NCI-H187 treated with DMSO at 0.1 percent for 48 hours (cell line): Measurements from ENCODE around the gene ATP11A.

Experiments
- DNase-seq: peaks from one replicate; lab custom pipeline; 2025; lab: John Stamatoyannopoulos, UW

The ATP11A gene

GRCh38 chr13:112743451-112744167, 53.8 kb downstream of the ATP11A start:
- no peak for DNase-seq

GRCh38 chr13:112744168-112745021, 54.6 kb downstream of the ATP11A start:
- no peak for DNase-seq

GRCh38 chr13:112746044-112746443, 56.2 kb downstream of the ATP11A start:
- DNase-seq = no peak

GRCh38 chr13:112747256-112747655, 57.4 kb downstream of the ATP11A start:
- DNase-seq = no peak

GRCh38 chr13:112748947-112749735, 59.3 kb downstream of the ATP11A start:
- DNase-seq = no peak

- DNase-seq = no peak
Measured at GRCh38 chr13:112750570-112750969, 60.7 kb downstream of the ATP11A start.

GRCh38 chr13:112751617-112752016, 61.8 kb downstream of the ATP11A start:
- DNase-seq = no peak

- no peak for DNase-seq
Measured at GRCh38 chr13:112752211-112752610, 62.4 kb downstream of the ATP11A start.

GRCh38 chr13:112752711-112753541, 63.1 kb downstream of the ATP11A start:
- no peak for DNase-seq

GRCh38 chr13:112753833-112754232, 64.0 kb downstream of the ATP11A start:
- no peak for DNase-seq

GRCh38 chr13:112754281-112755025, 64.6 kb downstream of the ATP11A start:
- DNase-seq = no peak

GRCh38 chr13:112755331-112755730, 65.5 kb downstream of the ATP11A start:
- DNase-seq = no peak

GRCh38 chr13:112756081-112756480, 66.2 kb downstream of the ATP11A start:
- DNase-seq = no peak

GRCh38 chr13:112756511-112756966, 66.7 kb downstream of the ATP11A start:
- no peak for DNase-seq

- no peak for DNase-seq
Measured at GRCh38 chr13:112756967-112757758, 67.3 kb downstream of the ATP11A start.

- no peak for DNase-seq
Measured at GRCh38 chr13:112757759-112758086, 67.9 kb downstream of the ATP11A start.

- no peak for DNase-seq
Measured at GRCh38 chr13:112759053-112759452, 69.2 kb downstream of the ATP11A start.

- no peak for DNase-seq
Measured at GRCh38 chr13:112759827-112760226, 70.0 kb downstream of the ATP11A start.

- no peak for DNase-seq
Measured at GRCh38 chr13:112760435-112760834, 70.6 kb downstream of the ATP11A start.

GRCh38 chr13:112760931-112761330, 71.1 kb downstream of the ATP11A start:
- no peak for DNase-seq
